NCI-H82 treated with DMSO at 0.1 percent for 48 hours (cell line): ENCODE results near the gene ZSCAN25.
"Not testable (repeated sequence)": the region's sequence is repeated elsewhere in the genome, so short reads cannot be mapped to it uniquely, and the experiment has no call there.

Source experiments
- DNase-seq: peaks from one replicate; lab custom pipeline; 2025; ENCODE audit not compliant: unreplicated experiment; lab: John Stamatoyannopoulos, UW

ZSCAN25 gene

GRCh38 chr7:99644431-99644830 is 27.7 kb downstream of the ZSCAN25 start:
- DNase-seq, result no peak

- no peak for DNase-seq
These were observed 28.8 kb downstream of the ZSCAN25 start for GRCh38 chr7:99645590-99645989.

- no peak for DNase-seq
These were observed 32.1 kb downstream of the ZSCAN25 start for GRCh38 chr7:99648843-99649242.

- no peak for DNase-seq
These were observed 34.5 kb downstream of the ZSCAN25 start for GRCh38 chr7:99651290-99651689.

GRCh38 chr7:99652671-99653070 is 35.9 kb downstream of the ZSCAN25 start:
- no peak for DNase-seq

GRCh38 chr7:99653269-99653668 is 36.5 kb downstream of the ZSCAN25 start:
- DNase-seq, result not testable (repeated sequence)

GRCh38 chr7:99653754-99654153 is 37.0 kb downstream of the ZSCAN25 start:
- DNase-seq, result no peak

GRCh38 chr7:99654626-99655025 is 37.9 kb downstream of the ZSCAN25 start:
- not testable (repeated sequence) for DNase-seq

- DNase-seq, result not testable (repeated sequence)
These were observed 41.1 kb downstream of the ZSCAN25 start for GRCh38 chr7:99657879-99658278.

- no peak for DNase-seq
These were observed 48.7 kb downstream of the ZSCAN25 start for GRCh38 chr7:99665312-99666012.

GRCh38 chr7:99666013-99666395 is 49.3 kb downstream of the ZSCAN25 start:
- DNase-seq, result no peak

- DNase-seq, result no peak
These were observed 50.4 kb downstream of the ZSCAN25 start for GRCh38 chr7:99667179-99667578.

- DNase-seq, result no peak
These were observed 51.8 kb downstream of the ZSCAN25 start for GRCh38 chr7:99668541-99668940.

- DNase-seq, result no peak
These were observed 53.0 kb downstream of the ZSCAN25 start for GRCh38 chr7:99669782-99670181.

GRCh38 chr7:99672573-99672972 is 55.8 kb downstream of the ZSCAN25 start:
- no peak for DNase-seq

GRCh38 chr7:99674995-99675742 is 58.4 kb downstream of the ZSCAN25 start:
- no peak for DNase-seq

GRCh38 chr7:99677013-99677647 is 60.4 kb downstream of the ZSCAN25 start:
- no peak for DNase-seq

- DNase-seq, result no peak
These were observed 60.9 kb downstream of the ZSCAN25 start for GRCh38 chr7:99677648-99678045.

GRCh38 chr7:99679032-99679399 is 62.3 kb downstream of the ZSCAN25 start:
- DNase-seq, result no peak

GRCh38 chr7:99679400-99680191 is 62.9 kb downstream of the ZSCAN25 start, which contains the start of gene CYP3A5:
Gene CYP3A5, minus strand, starts transcription at chr7:99679996. Its CDS starts 100 bp downstream, at chr7:99679896.
- no peak for DNase-seq
